ENCODE data around the gene KCTD17.

KCTD17 gene

GRCh38 chr22:37107816-37108621 lies 56.5 kb downstream of the KCTD17 start:
- DNase-seq: no peak

GRCh38 chr22:37109242-37109917 lies 57.8 kb downstream of the KCTD17 start, which contains the start of gene TMPRSS6:
TSS of gene TMPRSS6 (minus strand) at chr22:37109713. CDS start at chr22:37103417, 6,296 bp downstream.
- DNase-seq: no peak

DNA sequence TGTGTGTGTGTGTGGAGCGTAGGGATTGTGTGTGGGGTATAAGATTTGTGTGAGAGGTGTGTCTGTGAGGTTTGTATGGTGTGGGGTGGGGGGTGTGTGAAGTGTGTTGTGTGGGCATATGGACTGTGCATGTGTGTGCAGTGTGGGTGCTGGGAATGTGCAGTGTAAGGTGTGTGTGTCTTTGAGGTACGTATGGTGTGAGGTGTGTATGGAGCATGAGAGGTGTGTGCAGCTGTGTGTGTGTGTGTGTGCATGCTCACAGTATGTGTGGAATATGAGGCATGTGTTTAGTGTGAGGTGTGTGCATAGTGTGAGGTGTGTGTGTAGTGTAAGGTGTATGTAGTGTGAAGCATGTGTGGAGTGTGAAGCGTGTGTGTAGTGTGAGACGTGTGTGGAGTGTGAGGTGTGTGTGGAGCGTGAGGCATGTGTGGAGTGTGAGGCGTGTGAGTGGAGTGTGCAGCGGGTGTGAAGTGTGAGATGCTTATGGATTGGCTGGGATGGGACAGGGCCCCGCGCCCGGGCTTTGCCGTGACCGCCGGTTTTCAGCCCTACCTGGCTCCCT lies 59.7 kb downstream of the KCTD17 start:
- DNase-seq: no peak

GRCh38 chr22:37112084-37112728 lies 60.7 kb downstream of the KCTD17 start:
- no peak for DNase-seq
